Middle frontal gyrus (tissue), 1 donor: ENCODE data around the gene ABCC6.
"Not testable (repeated sequence)": the region's sequence is repeated elsewhere in the genome, so short reads cannot be mapped to it uniquely, and the experiment has no call there.

ENCODE experiments used
- DNase-seq: peaks from one replicate; pipeline ENCODE4 v3.0.0-alpha.2; 2015; ENCODE audit warnings: low spot score; ENCODE audit errors: extremely low spot score

Gene ABCC6

GRCh38 chr16:16223662-16224241 is 458 bp upstream of the ABCC6 start:
- not testable (repeated sequence) for DNase-seq

GRCh38 chr16:16221382-16221781 is 1.9 kb downstream of the ABCC6 start:
- not testable (repeated sequence) for DNase-seq

GRCh38 chr16:16220449-16220848 is 2.8 kb downstream of the ABCC6 start:
- DNase-seq = not testable (repeated sequence)

- not testable (repeated sequence) for DNase-seq
These were observed 4.5 kb downstream of the ABCC6 start for GRCh38 chr16:16218787-16219186.

- DNase-seq = not testable (repeated sequence)
These were observed 4.9 kb downstream of the ABCC6 start for GRCh38 chr16:16218349-16218748.

- DNase-seq = not testable (repeated sequence)
These were observed 9.4 kb downstream of the ABCC6 start for GRCh38 chr16:16213863-16214293.

- DNase-seq = not testable (repeated sequence)
These were observed 11.9 kb downstream of the ABCC6 start for GRCh38 chr16:16211404-16211803.

- DNase-seq = not testable (repeated sequence)
These were observed 14.8 kb downstream of the ABCC6 start for GRCh38 chr16:16208461-16208860.

- DNase-seq = not testable (repeated sequence)
These were observed 15.4 kb downstream of the ABCC6 start for GRCh38 chr16:16207787-16208334.

GRCh38 chr16:16207097-16207786 is 16.1 kb downstream of the ABCC6 start:
- not testable (repeated sequence) for DNase-seq

GRCh38 chr16:16205864-16206263 is 17.4 kb downstream of the ABCC6 start:
- DNase-seq = not testable (repeated sequence)

GRCh38 chr16:16204552-16204951 is 18.7 kb downstream of the ABCC6 start:
- not testable (repeated sequence) for DNase-seq

GRCh38 chr16:16203494-16203893 is 19.8 kb downstream of the ABCC6 start:
- not testable (repeated sequence) for DNase-seq

GRCh38 chr16:16202400-16203143 is 20.7 kb downstream of the ABCC6 start:
- DNase-seq = not testable (repeated sequence)

GRCh38 chr16:16201880-16202279 is 21.4 kb downstream of the ABCC6 start:
- not testable (repeated sequence) for DNase-seq

GRCh38 chr16:16200391-16200790 is 22.9 kb downstream of the ABCC6 start:
- DNase-seq = not testable (repeated sequence)

GRCh38 chr16:16199428-16199827 is 23.9 kb downstream of the ABCC6 start:
- DNase-seq = not testable (repeated sequence)

GRCh38 chr16:16197966-16198365 is 25.3 kb downstream of the ABCC6 start:
- DNase-seq = no peak

- no peak for DNase-seq
These were observed 26.0 kb downstream of the ABCC6 start for GRCh38 chr16:16197331-16197730.

GRCh38 chr16:16196099-16196498 is 27.2 kb downstream of the ABCC6 start:
- no peak for DNase-seq

GRCh38 chr16:16191493-16192167 is 31.7 kb downstream of the ABCC6 start:
- no peak for DNase-seq
